OCI-LY3 (cell line): ENCODE data around the gene LRBA.

Experiments
- EZH2phosphoT487 ChIP-seq: fragments of 200-600 bp; shearing (Covaris generic); IDR thresholded peaks from 2 replicates; pipeline ENCODE4 v1.6.1; 2018; ENCODE audit warnings: antibody characterized with exemption, mixed run types, low read depth
- TF ChIP-seq, protein P1 (sequence below): fragments of 200-600, 300-600 bp; sonication (generic); IDR thresholded peaks from 2 replicates; pipeline ENCODE4 v1.5.1; 2014; ENCODE audit warnings: antibody characterized with exemption, low read length, low read depth

DNA sequence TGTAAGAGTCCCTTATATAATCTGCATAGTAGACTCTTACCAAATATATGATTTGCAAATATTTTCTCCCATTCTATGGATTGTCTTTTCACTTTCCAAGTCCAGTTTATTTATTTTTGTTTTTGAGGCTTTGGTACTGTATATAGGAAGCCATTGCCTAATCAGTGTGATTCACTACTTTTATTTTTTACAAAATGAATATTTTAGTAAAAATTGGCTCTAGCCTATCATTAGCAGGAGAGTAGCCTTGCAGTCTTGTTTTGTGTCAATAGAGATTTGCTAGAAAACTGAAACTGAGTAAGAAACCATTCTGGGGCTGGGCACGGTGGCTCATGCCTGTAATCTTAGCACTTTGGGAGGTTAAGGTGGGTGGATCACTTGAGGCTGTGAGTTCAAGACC lies 633.1 kb downstream of the LRBA start:
- TF ChIP-seq, protein P1, sequence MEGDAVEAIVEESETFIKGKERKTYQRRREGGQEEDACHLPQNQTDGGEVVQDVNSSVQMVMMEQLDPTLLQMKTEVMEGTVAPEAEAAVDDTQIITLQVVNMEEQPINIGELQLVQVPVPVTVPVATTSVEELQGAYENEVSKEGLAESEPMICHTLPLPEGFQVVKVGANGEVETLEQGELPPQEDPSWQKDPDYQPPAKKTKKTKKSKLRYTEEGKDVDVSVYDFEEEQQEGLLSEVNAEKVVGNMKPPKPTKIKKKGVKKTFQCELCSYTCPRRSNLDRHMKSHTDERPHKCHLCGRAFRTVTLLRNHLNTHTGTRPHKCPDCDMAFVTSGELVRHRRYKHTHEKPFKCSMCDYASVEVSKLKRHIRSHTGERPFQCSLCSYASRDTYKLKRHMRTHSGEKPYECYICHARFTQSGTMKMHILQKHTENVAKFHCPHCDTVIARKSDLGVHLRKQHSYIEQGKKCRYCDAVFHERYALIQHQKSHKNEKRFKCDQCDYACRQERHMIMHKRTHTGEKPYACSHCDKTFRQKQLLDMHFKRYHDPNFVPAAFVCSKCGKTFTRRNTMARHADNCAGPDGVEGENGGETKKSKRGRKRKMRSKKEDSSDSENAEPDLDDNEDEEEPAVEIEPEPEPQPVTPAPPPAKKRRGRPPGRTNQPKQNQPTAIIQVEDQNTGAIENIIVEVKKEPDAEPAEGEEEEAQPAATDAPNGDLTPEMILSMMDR: no peak
- no peak for TF ChIP-seq EZH2phosphoT487
